Tibial nerve (tissue), 4 donors: Measurements from ENCODE around the gene AK2. TPM values are rescaled to one million over a fixed set of nuclear protein-coding genes. Genes with fewer than 3 reads are reported as not detected.

Source experiments
- DNase-seq, 2 donors: peaks; one replicate each; pipeline ENCODE4 v3.0.0-alpha.2; 2019; ENCODE audit warnings: low spot score in 2 of 2
- H3K27ac ChIP-seq, 4 donors: fragments of 200-600 bp; sonication (generic) in 3 of 4; one replicate each; pipeline ENCODE4 v1.5.1; 2017 to 2019; ENCODE audit warnings: mild to moderate bottlenecking in 1 of 4
- H3K27me3 ChIP-seq, 2 donors: fragments of 200-600 bp; sonication (generic) in 1 of 2; one replicate each; pipeline versions ENCODE4 v1.5.1 to v1.6.0; 2017 to 2019
- H3K36me3 ChIP-seq, 3 donors: fragments of 200-600 bp; sonication (generic); one replicate each; pipeline ENCODE4 v1.5.1; 2018 to 2019
- H3K4me1 ChIP-seq, 4 donors: fragments of 200-600 bp; sonication (generic) in 3 of 4; one replicate each; pipeline ENCODE4 v1.5.1; 2017 to 2019
- H3K4me3 ChIP-seq, 4 donors: fragments of 200-600 bp; sonication (generic) in 3 of 4; one replicate each; pipeline ENCODE4 v1.5.1; 2017 to 2019; ENCODE audit warnings: mild to moderate bottlenecking in 1 of 4, moderate library complexity in 1 of 4
- H3K9me3 ChIP-seq, 4 donors: fragments of 200-600 bp; sonication (generic) in 3 of 4; one replicate each; pipeline ENCODE4 v1.5.1; 2017 to 2019
- EP300 ChIP-seq, 2 donors: sonication (generic); formaldehyde crosslinking; IDR thresholded peaks; one replicate each; pipeline ENCODE4 v1.6.1; 2017; ENCODE audit warnings: antibody characterized with exemption in 2 of 2, mild to moderate bottlenecking in 1 of 2
- POLR2A ChIP-seq, 2 donors: fragments of 450-650 bp; IDR thresholded peaks; one replicate each; pipeline ENCODE4 v1.6.1; 2017; ENCODE audit warnings: antibody characterized with exemption in 2 of 2, mild to moderate bottlenecking in 2 of 2, moderate library complexity in 2 of 2
- WGBS, 2 donors: methylation state at CpG; one replicate each; pipeline ENCODE4 v1.1.5; 2018; 5-methylcytosine and 5-hydroxymethylcytosine counted together
- total RNA-seq, 4 donors: library from RNA; depleted of rRNA; stranded (reverse); fragments of >200 nt; gene quantifications; one replicate each; pipeline ENCODE4 v1.1.0, GENCODE V29; 2016
- TF ChIP-seq, protein P1 (sequence below), 5 experiments: fragments of 200-600 bp in 3 of 5; fragments of 450-650 bp in 2 of 5; sonication (generic) in 3 of 5; IDR thresholded peaks; one replicate each; pipeline ENCODE4 v1.5.1; 2016 to 2019; ENCODE audit warnings: antibody characterized with exemption in 5 of 5, mild to moderate bottlenecking in 3 of 5, moderate library complexity in 2 of 5

AK2 gene
- total RNA-seq, 4 donors from 2014 or later, result 127 to 559 (median 207) TPM

DNA sequence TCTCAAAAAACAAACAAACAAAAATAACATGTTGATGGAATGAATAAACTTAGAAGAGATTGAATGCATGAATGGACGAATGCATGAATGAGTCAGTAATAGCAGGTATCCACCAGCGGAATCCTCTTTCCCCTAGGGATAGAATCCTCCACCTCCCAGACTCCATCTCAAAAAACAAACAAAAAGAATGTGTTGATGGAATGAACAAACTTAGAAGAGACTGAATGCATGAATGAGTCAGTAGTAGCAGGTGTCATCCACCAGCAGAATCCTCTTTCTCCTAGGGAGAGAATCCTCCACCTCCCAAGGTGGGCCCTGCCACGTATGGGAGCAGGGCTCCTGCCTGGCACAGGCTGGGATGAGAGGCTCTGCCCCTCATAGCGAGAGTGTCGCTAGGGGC, 45.3 kb downstream of the AK2 start:
- Histone ChIP-seq H3K27me3 (no peaks in the 10 kb centered on the region), H3K4me3 (no peak overlapping the region), H3K27ac (peak overlapping the region in 3 of 4 donors; percentile 70 to 80 (median 76)), H3K36me3 (no peaks in the 10 kb centered on the region), H3K9me3 (no peaks in the 10 kb centered on the region), H3K4me1 (peaks cover 0 to 60% (median 38%) of the 10 kb centered on the region in 4 donors)
- DNase-seq, result no peak
- TF ChIP-seq, protein P1, sequence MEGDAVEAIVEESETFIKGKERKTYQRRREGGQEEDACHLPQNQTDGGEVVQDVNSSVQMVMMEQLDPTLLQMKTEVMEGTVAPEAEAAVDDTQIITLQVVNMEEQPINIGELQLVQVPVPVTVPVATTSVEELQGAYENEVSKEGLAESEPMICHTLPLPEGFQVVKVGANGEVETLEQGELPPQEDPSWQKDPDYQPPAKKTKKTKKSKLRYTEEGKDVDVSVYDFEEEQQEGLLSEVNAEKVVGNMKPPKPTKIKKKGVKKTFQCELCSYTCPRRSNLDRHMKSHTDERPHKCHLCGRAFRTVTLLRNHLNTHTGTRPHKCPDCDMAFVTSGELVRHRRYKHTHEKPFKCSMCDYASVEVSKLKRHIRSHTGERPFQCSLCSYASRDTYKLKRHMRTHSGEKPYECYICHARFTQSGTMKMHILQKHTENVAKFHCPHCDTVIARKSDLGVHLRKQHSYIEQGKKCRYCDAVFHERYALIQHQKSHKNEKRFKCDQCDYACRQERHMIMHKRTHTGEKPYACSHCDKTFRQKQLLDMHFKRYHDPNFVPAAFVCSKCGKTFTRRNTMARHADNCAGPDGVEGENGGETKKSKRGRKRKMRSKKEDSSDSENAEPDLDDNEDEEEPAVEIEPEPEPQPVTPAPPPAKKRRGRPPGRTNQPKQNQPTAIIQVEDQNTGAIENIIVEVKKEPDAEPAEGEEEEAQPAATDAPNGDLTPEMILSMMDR (IDR thresholded peaks at IDR 0.05), result no peak
- TF ChIP-seq POLR2A (IDR thresholded peaks at IDR 0.05), result no peak
- no peak for TF ChIP-seq EP300 (IDR thresholded peaks at IDR 0.05)
- WGBS, 2 donors, result 77 to 83% methylated on average over 5 of the region's 5 CpGs

DNA sequence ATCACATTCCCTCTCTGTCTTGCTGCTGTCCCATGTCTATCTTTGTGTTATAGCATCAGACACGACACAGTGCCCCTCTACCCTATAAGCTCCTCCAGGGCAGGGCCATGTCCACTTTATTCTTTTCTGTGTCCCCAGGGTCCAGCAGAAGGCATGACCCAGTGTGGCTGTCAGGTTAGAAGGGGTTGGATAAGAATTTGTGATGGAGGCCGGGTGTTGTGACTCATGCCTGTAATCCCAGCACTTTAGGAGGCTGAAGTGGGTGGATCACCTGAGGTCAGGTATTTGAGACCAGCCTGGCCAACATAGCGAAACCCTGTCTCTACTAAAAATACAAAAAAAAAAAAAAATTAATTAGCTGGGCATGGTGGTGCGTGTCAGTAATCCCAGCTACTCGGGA, 45.8 kb downstream of the AK2 start:
- Histone ChIP-seq H3K36me3 (no peaks in the 10 kb centered on the region), H3K27ac (peak overlapping the region in 3 of 4 donors; percentile 6 to 76 (median 11)), H3K4me3 (no peak overlapping the region), H3K9me3 (no peaks in the 10 kb centered on the region), H3K27me3 (no peaks in the 10 kb centered on the region), H3K4me1 (peaks cover 0 to 60% (median 38%) of the 10 kb centered on the region in 4 donors)
- WGBS, 2 donors, result 91% methylated on average over 5 of the region's 5 CpGs
- TF ChIP-seq EP300 (IDR thresholded peaks at IDR 0.05), result no peak
- TF ChIP-seq, protein P1 (IDR thresholded peaks at IDR 0.05), result no peak
- TF ChIP-seq POLR2A (IDR thresholded peaks at IDR 0.05), result no peak
- DNase-seq, result no peak

DNA sequence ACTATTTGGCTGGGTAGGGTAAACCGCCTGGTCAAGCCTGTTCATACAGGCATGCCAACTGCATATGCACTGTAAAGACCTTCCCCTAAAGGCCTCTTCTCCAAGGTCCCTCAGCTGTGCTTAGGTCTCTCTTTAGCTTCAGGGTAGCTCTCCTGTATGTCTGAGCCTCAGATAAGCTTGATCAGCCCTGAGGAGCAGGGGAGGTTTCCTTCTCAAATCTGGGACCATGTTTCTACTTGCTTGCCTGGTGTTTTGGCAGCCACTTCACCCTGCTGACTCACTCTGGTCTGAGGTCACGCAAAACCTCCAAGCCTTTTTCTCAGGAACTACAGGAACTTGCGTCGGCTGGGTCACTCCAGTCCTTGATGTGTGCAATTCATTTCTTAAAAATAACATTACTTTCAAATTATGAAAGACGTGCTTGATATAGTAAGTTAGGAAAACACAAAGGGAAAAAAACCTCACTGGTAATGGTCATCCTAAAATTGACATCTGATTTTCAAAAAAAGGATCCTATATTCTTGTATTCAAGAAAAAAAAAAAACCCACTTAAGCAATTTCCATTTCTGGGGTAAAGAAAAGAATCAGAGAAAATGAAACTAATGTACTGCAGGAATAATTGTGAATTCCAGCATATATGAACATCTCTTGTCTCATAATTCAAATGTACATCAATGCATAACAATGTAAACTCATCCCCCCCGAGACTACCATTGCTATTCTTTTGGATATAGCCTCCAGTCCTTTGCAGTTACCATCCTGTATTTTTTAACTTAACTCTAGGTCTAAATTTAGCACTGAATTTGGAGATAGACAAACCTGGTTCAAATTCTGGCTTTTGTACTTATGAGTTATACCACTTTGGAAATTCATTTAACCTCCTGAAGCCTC, 47.3 kb downstream of the AK2 start:
- DNase-seq, result peak; percentile 45 to 73
- Histone ChIP-seq H3K27me3 (no peaks in the 10 kb centered on the region), H3K4me1 (peaks cover 0 to 60% (median 38%) of the 10 kb centered on the region in 4 donors), H3K9me3 (no peaks in the 10 kb centered on the region), H3K27ac (peak overlapping the region; percentile 29 to 73 (median 62)), H3K4me3 (no peak overlapping the region), H3K36me3 (no peaks in the 10 kb centered on the region)
- no peak for TF ChIP-seq POLR2A (IDR thresholded peaks at IDR 0.05)
- peak; percentile 79 to 90 for TF ChIP-seq EP300 (IDR thresholded peaks at IDR 0.05)
- TF ChIP-seq, protein P1 (IDR thresholded peaks at IDR 0.05), result no peak
- 32 to 41% methylated on average over 6 of the region's 6 CpGs for WGBS, 2 donors

DNA sequence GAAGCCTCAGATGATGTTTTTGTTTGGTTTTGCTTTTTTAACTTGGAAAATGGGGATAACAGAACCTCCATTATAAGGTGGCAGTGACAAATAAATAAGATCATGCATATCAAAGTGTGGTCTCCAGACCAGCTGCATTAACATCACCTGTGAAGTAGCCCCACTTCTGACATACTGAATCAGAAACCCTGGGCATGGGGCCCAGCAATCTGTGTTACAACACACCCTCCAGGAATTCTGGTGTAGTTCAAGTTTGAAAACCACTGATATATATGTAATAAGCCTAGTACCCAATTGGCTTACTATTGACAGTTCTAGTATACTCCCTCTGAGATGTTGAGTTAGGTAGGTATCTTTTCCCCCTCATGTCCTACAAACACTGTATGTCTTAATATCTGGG, 48.0 kb downstream of the AK2 start:
- H3K4me3 ChIP-seq, result no peak overlapping the region
- TF ChIP-seq EP300 (IDR thresholded peaks at IDR 0.05) (no peak), POLR2A (IDR thresholded peaks at IDR 0.05) (no peak)
- TF ChIP-seq, protein P1 (IDR thresholded peaks at IDR 0.05), result no peak
- peak overlapping the region; percentile 29 to 73 (median 62) for H3K27ac ChIP-seq
- no peaks in the 10 kb centered on the region for H3K9me3 ChIP-seq
- H3K36me3 ChIP-seq, result no peaks in the 10 kb centered on the region
- H3K27me3 ChIP-seq, result no peaks in the 10 kb centered on the region
- peaks cover 0 to 52% (median 38%) of the 10 kb centered on the region in 4 donors for H3K4me1 ChIP-seq
- DNase-seq, result no peak

DNA sequence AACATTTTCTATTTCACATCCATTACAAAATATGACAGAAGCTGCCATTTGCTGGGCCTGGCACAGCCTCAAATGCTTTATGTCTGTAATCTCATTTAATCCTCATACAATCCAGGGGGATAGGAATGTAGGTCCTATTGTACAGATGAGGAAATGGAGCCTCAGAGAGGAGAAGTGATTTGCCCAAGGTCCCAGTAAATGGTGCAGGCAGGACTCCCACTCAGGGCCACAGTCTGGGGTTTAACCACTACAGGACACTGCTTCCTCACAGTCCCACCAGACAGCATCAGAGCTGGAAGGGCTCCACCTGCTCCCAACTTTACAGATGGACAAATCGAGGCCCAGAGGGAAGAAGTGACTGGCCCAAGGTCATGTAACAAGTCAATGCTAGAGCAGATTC, 51.5 kb downstream of the AK2 start:
- Histone ChIP-seq H3K27me3 (no peaks in the 10 kb centered on the region), H3K36me3 (no peaks in the 10 kb centered on the region), H3K9me3 (no peaks in the 10 kb centered on the region), H3K4me1 (peaks cover 0 to 21% (median 13%) of the 10 kb centered on the region in 4 donors), H3K4me3 (no peak overlapping the region), H3K27ac (no peak overlapping the region)
- no peak for DNase-seq
- no peak for TF ChIP-seq POLR2A (IDR thresholded peaks at IDR 0.05)
- TF ChIP-seq, protein P1 (IDR thresholded peaks at IDR 0.05), result no peak
- TF ChIP-seq EP300 (IDR thresholded peaks at IDR 0.05), result no peak
- 93 to 100% methylated on average over 1 of the region's 1 CpG for WGBS, 2 donors
